Measurements from ENCODE around the gene FNBP1.

Gene FNBP1

DNA sequence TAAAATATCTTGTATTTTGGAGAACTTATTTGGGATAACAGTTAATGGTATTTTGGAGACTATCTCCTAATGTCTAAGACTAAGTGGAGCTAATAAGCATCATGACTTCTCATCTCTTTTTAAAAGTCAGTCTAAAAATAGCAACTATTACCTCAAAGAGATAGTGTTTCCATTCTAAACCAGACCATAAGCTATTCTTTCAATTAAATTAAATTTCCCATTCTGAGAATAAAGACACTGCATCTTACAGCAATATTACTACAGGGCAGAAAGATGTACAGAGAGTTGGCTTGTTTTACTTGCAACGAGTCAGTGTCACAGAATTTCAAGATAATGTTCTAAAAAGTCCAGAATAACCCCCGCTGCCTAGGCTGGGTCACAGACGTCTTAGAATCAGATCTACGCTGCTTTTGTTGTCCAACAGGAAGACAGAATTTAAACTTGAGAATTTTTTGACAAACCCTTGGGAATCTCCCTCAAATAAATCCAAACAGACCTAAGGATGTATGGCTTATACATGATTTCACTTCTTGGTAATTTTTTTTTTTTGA lies 108.9 kb downstream of the FNBP1 start:
- Histone ChIP-seq H3K4me1 (ENCODE audit: insufficient read depth, insufficient read length) (peaks cover 3% of the 10 kb centered on the region), H3K4me3 (ENCODE audit: insufficient read length, low read depth) (no peak overlapping the region), H3K36me3 (ENCODE audit: insufficient read depth, insufficient read length, low read length) (peaks cover 6% of the 10 kb centered on the region), H3K9ac (ENCODE audit: insufficient read length, low read depth) (no peak overlapping the region), H3K27me3 (ENCODE audit: insufficient read depth, insufficient read length) (no peaks in the 10 kb centered on the region), H3K9me3 (ENCODE audit: insufficient read depth, low read length) (no peaks in the 10 kb centered on the region)
- DNase-seq (ENCODE audit: low read depth, low spot score), result no peak
- TF ChIP-seq YY1 (IDR thresholded peaks at IDR 0.05; ENCODE audit: insufficient read depth, insufficient read length) (no peak), ZNF274 (IDR thresholded peaks at IDR 0.05; ENCODE audit: low read depth, low read length) (no peak), SUZ12 (IDR thresholded peaks at IDR 0.05; ENCODE audit: extremely low read depth, insufficient read depth, insufficient read length) (no peak)

DNA sequence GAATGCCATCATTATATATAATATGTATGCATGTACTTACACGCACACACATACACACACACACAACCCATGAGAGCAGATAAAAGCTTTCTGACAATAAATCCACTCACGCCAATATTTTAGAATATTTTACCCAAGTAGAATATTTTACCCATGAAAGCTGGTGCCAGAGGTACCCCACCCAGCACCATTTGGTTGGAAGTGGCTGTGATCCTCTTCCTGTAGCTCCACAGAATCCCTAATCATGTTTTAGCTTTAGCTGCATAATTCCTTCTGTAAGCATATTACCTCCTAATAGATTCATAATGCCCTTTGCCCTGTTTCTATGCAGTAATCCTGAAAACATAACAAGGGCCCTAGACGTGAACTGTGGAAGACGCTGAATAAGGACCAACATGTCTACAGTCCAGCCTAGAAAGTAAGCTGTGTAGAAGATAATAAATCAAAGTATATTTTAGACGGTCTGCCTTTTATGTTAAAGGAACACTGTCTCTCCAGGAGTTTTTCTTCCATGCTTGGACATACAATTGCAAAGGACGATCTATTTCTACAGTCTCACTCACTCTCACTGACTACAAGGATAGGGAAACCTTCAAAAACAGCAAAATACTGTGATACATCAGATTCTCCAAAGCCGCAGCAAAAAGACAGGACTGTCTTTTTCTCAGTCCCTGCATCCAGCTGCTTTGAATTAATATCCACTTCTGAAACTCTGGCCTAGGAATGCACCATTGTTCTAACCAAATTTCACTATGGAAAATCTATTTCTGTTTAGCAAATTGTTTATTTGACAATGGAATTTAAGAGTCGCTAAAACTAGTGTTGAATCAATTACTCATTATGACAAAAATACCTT lies 109.6 kb downstream of the FNBP1 start:
- Histone ChIP-seq H3K4me3 (ENCODE audit: insufficient read length, low read depth) (no peak overlapping the region), H3K9ac (ENCODE audit: insufficient read length, low read depth) (no peak overlapping the region), H3K4me1 (ENCODE audit: insufficient read depth, insufficient read length) (no peaks in the 10 kb centered on the region), H3K27me3 (ENCODE audit: insufficient read depth, insufficient read length) (no peaks in the 10 kb centered on the region), H3K36me3 (ENCODE audit: insufficient read depth, insufficient read length, low read length) (peaks cover 12% of the 10 kb centered on the region), H3K9me3 (ENCODE audit: insufficient read depth, low read length) (no peaks in the 10 kb centered on the region)
- TF ChIP-seq SUZ12 (IDR thresholded peaks at IDR 0.05; ENCODE audit: extremely low read depth, insufficient read depth, insufficient read length) (no peak), ZNF274 (IDR thresholded peaks at IDR 0.05; ENCODE audit: low read depth, low read length) (no peak), YY1 (IDR thresholded peaks at IDR 0.05; ENCODE audit: insufficient read depth, insufficient read length) (no peak)
- no peak for DNase-seq (ENCODE audit: low read depth, low spot score)

DNA sequence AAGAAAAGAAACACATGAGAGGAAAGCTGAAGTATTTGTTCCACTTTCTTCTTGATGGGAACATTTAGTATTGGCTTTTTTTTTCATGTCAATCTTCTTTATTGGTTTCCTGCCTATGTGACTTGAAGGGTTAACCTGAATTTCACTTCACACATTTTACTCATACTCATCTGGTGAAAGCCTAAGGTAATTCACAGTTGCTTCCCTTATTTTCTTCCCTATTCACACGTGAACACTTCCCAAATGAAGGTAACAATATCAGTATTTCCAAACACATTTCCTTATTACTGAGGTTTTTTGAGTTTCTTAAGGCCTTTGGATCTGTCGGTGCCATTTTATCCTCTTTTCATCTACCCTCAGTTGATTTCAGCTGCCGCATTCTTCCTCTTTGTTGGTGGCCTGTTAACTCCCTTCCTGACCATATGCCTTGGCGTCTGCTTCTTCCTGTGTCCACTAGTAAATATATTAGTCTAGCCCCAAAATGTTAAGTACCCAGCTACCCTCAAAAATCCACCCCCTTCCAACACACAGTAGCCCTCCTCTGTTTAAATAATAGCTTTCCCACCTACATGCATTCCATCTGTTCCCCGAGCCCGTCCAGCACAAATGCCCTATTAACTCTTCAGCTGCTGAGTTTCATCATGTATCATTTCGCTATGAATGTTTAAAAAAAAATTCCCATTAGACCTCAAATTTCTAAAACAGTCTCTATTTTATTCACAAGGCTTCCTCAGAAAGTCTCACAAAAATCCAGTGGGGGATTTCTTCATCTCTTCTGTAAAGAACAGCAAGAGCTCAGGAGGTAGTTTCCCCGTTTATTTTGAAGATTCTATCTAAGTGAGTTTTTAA lies 110.5 kb downstream of the FNBP1 start:
- Histone ChIP-seq H3K4me1 (ENCODE audit: insufficient read depth, insufficient read length) (no peaks in the 10 kb centered on the region), H3K9me3 (ENCODE audit: insufficient read depth, low read length) (no peaks in the 10 kb centered on the region), H3K9ac (ENCODE audit: insufficient read length, low read depth) (no peak overlapping the region), H3K36me3 (ENCODE audit: insufficient read depth, insufficient read length, low read length) (peaks cover 17% of the 10 kb centered on the region), H3K27me3 (ENCODE audit: insufficient read depth, insufficient read length) (no peaks in the 10 kb centered on the region), H3K4me3 (ENCODE audit: insufficient read length, low read depth) (no peak overlapping the region)
- TF ChIP-seq ZNF274 (IDR thresholded peaks at IDR 0.05; ENCODE audit: low read depth, low read length) (no peak), YY1 (IDR thresholded peaks at IDR 0.05; ENCODE audit: insufficient read depth, insufficient read length) (no peak), SUZ12 (IDR thresholded peaks at IDR 0.05; ENCODE audit: extremely low read depth, insufficient read depth, insufficient read length) (no peak)
- DNase-seq (ENCODE audit: low read depth, low spot score), result no peak

DNA sequence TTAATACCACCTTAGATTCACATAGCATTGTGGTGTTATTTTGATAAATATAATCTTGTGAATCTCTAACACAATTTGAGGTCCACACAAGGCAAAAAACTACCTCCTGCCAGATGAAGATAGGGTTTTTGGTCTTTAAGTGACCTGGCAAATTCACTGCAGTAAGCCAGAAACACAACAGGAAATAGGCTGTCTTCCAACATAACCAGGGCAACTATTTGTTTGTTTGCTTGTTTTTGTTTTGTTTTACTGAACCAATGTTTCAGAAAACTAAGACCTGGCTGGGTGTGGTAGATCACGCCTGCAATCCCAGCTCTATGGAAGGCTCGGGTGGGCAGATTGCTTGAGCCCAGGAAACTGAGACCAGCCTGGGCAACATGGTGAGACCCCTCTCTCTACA lies 112.2 kb downstream of the FNBP1 start:
- Histone ChIP-seq H3K36me3 (ENCODE audit: insufficient read depth, insufficient read length, low read length) (peaks cover 31% of the 10 kb centered on the region), H3K4me3 (ENCODE audit: insufficient read length, low read depth) (no peak overlapping the region), H3K9me3 (ENCODE audit: insufficient read depth, low read length) (no peaks in the 10 kb centered on the region), H3K27me3 (ENCODE audit: insufficient read depth, insufficient read length) (no peaks in the 10 kb centered on the region), H3K9ac (ENCODE audit: insufficient read length, low read depth) (no peak overlapping the region), H3K4me1 (ENCODE audit: insufficient read depth, insufficient read length) (no peaks in the 10 kb centered on the region)
- no peak for DNase-seq (ENCODE audit: low read depth, low spot score)
- TF ChIP-seq ZNF274 (IDR thresholded peaks at IDR 0.05; ENCODE audit: low read depth, low read length) (no peak), SUZ12 (IDR thresholded peaks at IDR 0.05; ENCODE audit: extremely low read depth, insufficient read depth, insufficient read length) (no peak), YY1 (IDR thresholded peaks at IDR 0.05; ENCODE audit: insufficient read depth, insufficient read length) (no peak)

DNA sequence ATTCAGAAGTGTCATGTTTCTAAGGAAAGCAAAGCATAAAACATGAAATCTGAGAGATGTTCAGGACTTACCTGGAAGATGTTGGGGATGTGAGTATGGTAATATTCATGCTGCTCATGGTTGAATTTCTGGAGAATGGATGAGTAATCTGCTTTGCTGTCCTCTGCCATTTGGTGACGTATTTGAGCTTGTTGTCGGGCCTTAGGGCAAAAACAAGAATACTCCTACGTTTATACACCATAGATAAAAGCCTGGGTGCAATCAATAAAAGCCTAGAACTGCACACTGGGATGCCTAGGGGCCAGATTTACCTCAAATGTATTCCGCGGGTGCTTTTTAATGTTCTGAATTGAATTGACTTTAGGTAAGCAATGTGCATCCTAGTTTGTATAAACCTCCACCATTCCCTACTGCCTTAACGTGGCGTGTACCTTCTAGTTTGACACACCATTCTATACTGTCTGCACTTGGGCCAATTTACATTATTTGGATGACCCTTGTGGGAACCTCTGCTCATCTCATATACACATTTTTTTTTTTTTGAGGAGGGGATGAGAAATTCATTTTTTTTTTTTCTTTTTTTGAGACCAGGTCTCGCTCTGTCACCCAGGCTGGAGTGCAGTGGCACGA lies 113.4 kb downstream of the FNBP1 start:
- TF ChIP-seq SUZ12 (IDR thresholded peaks at IDR 0.05; ENCODE audit: extremely low read depth, insufficient read depth, insufficient read length), result no peak
- H3K27me3 ChIP-seq (ENCODE audit: insufficient read depth, insufficient read length), result no peaks in the 10 kb centered on the region
- H3K4me1 ChIP-seq (ENCODE audit: insufficient read depth, insufficient read length), result no peaks in the 10 kb centered on the region
- H3K4me3 ChIP-seq (ENCODE audit: insufficient read length, low read depth), result no peak overlapping the region
- H3K9me3 ChIP-seq (ENCODE audit: insufficient read depth, low read length), result no peaks in the 10 kb centered on the region
- H3K36me3 ChIP-seq (ENCODE audit: insufficient read depth, insufficient read length, low read length), result peaks cover 37% of the 10 kb centered on the region
- no peak for DNase-seq (ENCODE audit: low read depth, low spot score)
- no peak overlapping the region for H3K9ac ChIP-seq (ENCODE audit: insufficient read length, low read depth)

DNA sequence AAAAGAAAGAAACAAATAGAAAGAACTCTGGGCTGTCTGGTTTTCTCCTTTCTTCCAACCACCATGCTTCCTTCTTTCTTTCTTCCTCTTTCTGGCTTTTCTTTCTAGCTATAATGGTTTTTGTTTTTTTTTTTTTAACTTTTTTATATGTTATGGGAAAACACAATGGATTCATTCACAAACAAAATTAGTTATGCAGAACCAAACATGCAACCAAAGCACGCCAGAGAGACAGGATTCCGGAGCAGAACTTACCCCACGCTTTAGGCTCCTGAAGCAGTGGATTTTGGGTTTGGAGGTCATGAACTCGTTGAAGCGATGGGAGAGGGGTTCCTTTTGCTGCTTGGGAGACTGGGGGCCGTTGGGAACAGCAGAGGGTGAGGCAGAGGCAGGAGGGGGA lies 119.4 kb downstream of the FNBP1 start:
- Histone ChIP-seq H3K4me1 (ENCODE audit: insufficient read depth, insufficient read length) (peaks cover 2% of the 10 kb centered on the region), H3K4me3 (ENCODE audit: insufficient read length, low read depth) (no peak overlapping the region), H3K9me3 (ENCODE audit: insufficient read depth, low read length) (no peaks in the 10 kb centered on the region), H3K9ac (ENCODE audit: insufficient read length, low read depth) (no peak overlapping the region), H3K36me3 (ENCODE audit: insufficient read depth, insufficient read length, low read length) (peaks cover 50% of the 10 kb centered on the region), H3K27me3 (ENCODE audit: insufficient read depth, insufficient read length) (no peaks in the 10 kb centered on the region)
- DNase-seq (ENCODE audit: low read depth, low spot score), result no peak
- no peak for TF ChIP-seq SUZ12 (IDR thresholded peaks at IDR 0.05; ENCODE audit: extremely low read depth, insufficient read depth, insufficient read length)
- TF ChIP-seq YY1 (IDR thresholded peaks at IDR 0.05; ENCODE audit: insufficient read depth, insufficient read length), result no peak
- TF ChIP-seq ZNF274 (IDR thresholded peaks at IDR 0.05; ENCODE audit: low read depth, low read length), result no peak
